H9 (cell line): ENCODE measurements around the gene PPARA. TPM values are rescaled to one million over a fixed set of nuclear protein-coding genes. Genes with fewer than 3 reads are reported as not detected.

Experiments
- DNase-seq: peaks from one replicate; pipeline ENCODE4 v3.0.0-alpha.2; 2017
- H2AFZ ChIP-seq: one replicate; pipeline ENCODE4 v1.6.1; 2013; ENCODE audit warnings: mild to moderate bottlenecking, low read length, control low read depth, moderate library complexity
- H2AK5ac ChIP-seq: 2 replicates; pipeline ENCODE4 v1.6.1; 2013; ENCODE audit warnings: low read length, control low read depth, mixed read lengths; ENCODE audit not compliant: insufficient read length
- H2BK120ac ChIP-seq: one replicate; pipeline ENCODE4 v1.6.1; 2013; ENCODE audit warnings: low read depth, mild to moderate bottlenecking, low read length, control low read depth, inconsistent platforms; ENCODE audit not compliant: poor library complexity, severe bottlenecking
- H2BK12ac ChIP-seq: 2 replicates; pipeline ENCODE4 v1.6.1; 2013; ENCODE audit warnings: low read length, control low read depth, mixed read lengths, low read depth; ENCODE audit not compliant: insufficient read length
- H2BK15ac ChIP-seq: 2 replicates; pipeline ENCODE4 v1.6.1; 2013; ENCODE audit warnings: low read depth, low read length, control low read depth
- H2BK20ac ChIP-seq: one replicate; pipeline ENCODE4 v1.6.1; 2013; ENCODE audit warnings: low read depth, mild to moderate bottlenecking, low read length, control low read depth, inconsistent platforms; ENCODE audit not compliant: poor library complexity, severe bottlenecking
- H2BK5ac ChIP-seq: 2 replicates; pipeline ENCODE4 v1.6.1; 2013; ENCODE audit warnings: low read length, control low read depth, mixed read lengths; ENCODE audit not compliant: insufficient read length
- H3K14ac ChIP-seq: 2 replicates; pipeline ENCODE4 v1.6.1; 2013; ENCODE audit warnings: low read length, control low read depth; ENCODE audit not compliant: insufficient read depth
- H3K18ac ChIP-seq: 2 replicates; pipeline ENCODE4 v1.6.1; 2013; ENCODE audit warnings: low read depth, mild to moderate bottlenecking, mixed read lengths, low read length, control low read depth; ENCODE audit not compliant: insufficient read length
- H3K23ac ChIP-seq: 2 replicates; pipeline ENCODE4 v1.6.1; 2013; ENCODE audit warnings: low read length, control low read depth, mixed read lengths, low read depth; ENCODE audit not compliant: insufficient read length
- H3K23me2 ChIP-seq: 2 replicates; pipeline ENCODE4 v1.6.1; 2013; ENCODE audit warnings: low read depth, mild to moderate bottlenecking, mixed read lengths, low read length, control low read depth; ENCODE audit not compliant: insufficient read length, poor library complexity, severe bottlenecking
- H3K27ac ChIP-seq: 2 replicates; pipeline ENCODE4 v1.5.1; 2013; ENCODE audit warnings: low read length, control low read depth, mixed read lengths, low read depth; ENCODE audit not compliant: insufficient read length
- H3K27me3 ChIP-seq: 2 replicates; pipeline ENCODE4 v1.6.1; 2013; ENCODE audit warnings: low read length, control low read depth, inconsistent platforms; ENCODE audit not compliant: insufficient read depth
- H3K4ac ChIP-seq: 2 replicates; pipeline ENCODE4 v1.6.1; 2013; ENCODE audit warnings: low read depth, mild to moderate bottlenecking, control low read depth, inconsistent platforms, low read length, moderate library complexity
- H3K4me1 ChIP-seq: 2 replicates; pipeline ENCODE4 v1.6.1; 2013; ENCODE audit warnings: low read length, control low read depth, inconsistent platforms; ENCODE audit not compliant: insufficient read depth
- H3K4me2 ChIP-seq: 2 replicates; pipeline ENCODE4 v1.6.1; 2013; ENCODE audit warnings: low read length, control low read depth, mixed read lengths; ENCODE audit not compliant: insufficient read length, insufficient read depth
- H3K56ac ChIP-seq: 2 replicates; pipeline ENCODE4 v1.6.1; 2013; ENCODE audit warnings: low read depth, mild to moderate bottlenecking, mixed read lengths, low read length, control low read depth; ENCODE audit not compliant: insufficient read length
- H3K79me1 ChIP-seq: 2 replicates; pipeline ENCODE4 v1.6.1; 2013; ENCODE audit warnings: low read depth, mild to moderate bottlenecking, moderate library complexity, low read length, control low read depth, inconsistent platforms; ENCODE audit not compliant: insufficient read depth, poor library complexity, severe bottlenecking
- H3K79me2 ChIP-seq: 2 replicates; pipeline ENCODE4 v1.6.1; 2013; ENCODE audit warnings: low read length, control low read depth, inconsistent platforms; ENCODE audit not compliant: insufficient read depth
- H3K9ac ChIP-seq: 2 replicates; pipeline ENCODE4 v1.6.1; 2013; ENCODE audit warnings: low read length, control low read depth, mixed read lengths; ENCODE audit not compliant: insufficient read length; ENCODE audit errors: extremely low read depth
- H3K9me3 ChIP-seq: one replicate; pipeline ENCODE4 v1.6.1; 2013; ENCODE audit warnings: low read depth, low read length, inconsistent platforms; ENCODE audit not compliant: control insufficient read depth
- H3T11ph ChIP-seq: one replicate; pipeline ENCODE4 v1.6.1; 2013; ENCODE audit warnings: mild to moderate bottlenecking, low read length, control low read depth, inconsistent platforms
- H4K20me1 ChIP-seq: one replicate; pipeline ENCODE4 v1.6.1; 2013; ENCODE audit not compliant: control insufficient read depth, insufficient read length, insufficient read depth
- H4K5ac ChIP-seq: 2 replicates; pipeline ENCODE4 v1.6.1; 2013; ENCODE audit warnings: low read depth, mild to moderate bottlenecking, mixed read lengths, low read length, control low read depth; ENCODE audit not compliant: insufficient read length
- H4K8ac ChIP-seq: replicated peaks from 2 replicates; pipeline ENCODE4 v1.6.1; 2013; ENCODE audit warnings: low read length, control low read depth, mixed read lengths, low read depth; ENCODE audit not compliant: insufficient read length
- H4K91ac ChIP-seq: 2 replicates; pipeline ENCODE4 v1.6.1; 2013; ENCODE audit warnings: low read depth, mild to moderate bottlenecking, moderate library complexity, mixed read lengths, low read length, control low read depth; ENCODE audit not compliant: insufficient read length
- H3K27ac Mint-ChIP-seq, 3 experiments: 2 replicates in 2 of 3; 3 replicates in 1 of 3; pipeline ENCODE4 v1.8.0; 2020 to 2021; ENCODE audit warnings: mixed read lengths in 3 of 3, mild to moderate bottlenecking in 1 of 3, moderate library complexity in 1 of 3
- H3K27me3 Mint-ChIP-seq: 2 replicates; pipeline ENCODE4 v1.8.0; 2021; ENCODE audit warnings: low read depth, mild to moderate bottlenecking, moderate library complexity, mixed read lengths
- H3K36me3 Mint-ChIP-seq, 3 experiments: 2 replicates in 2 of 3; 3 replicates in 1 of 3; pipeline ENCODE4 v1.8.0; 2020 to 2021; ENCODE audit warnings: low read depth in 3 of 3, mixed read lengths in 3 of 3; ENCODE audit not compliant: insufficient read depth in 1 of 3
- H3K4me1 Mint-ChIP-seq, 2 experiments: 2 replicates each; pipeline ENCODE4 v1.8.0; 2020; ENCODE audit warnings: mixed read lengths in 2 of 2
- H3K4me3 Mint-ChIP-seq, 2 experiments: 2 replicates in 1 of 2; 3 replicates in 1 of 2; pipeline ENCODE4 v1.8.0; 2020 to 2021; ENCODE audit warnings: mild to moderate bottlenecking in 2 of 2, mixed read lengths in 2 of 2, moderate library complexity in 1 of 2
- H3K9me3 Mint-ChIP-seq, 2 experiments: 2 replicates in 1 of 2; 3 replicates in 1 of 2; pipeline ENCODE4 v1.8.0; 2020; ENCODE audit warnings: mild to moderate bottlenecking in 2 of 2, mixed read lengths in 2 of 2, moderate library complexity in 1 of 2
- CTCF ChIP-seq: fragments of 200-600 bp; sonication (generic); conservative IDR thresholded peaks from 3 replicates; pipeline ENCODE4 v1.8.0; 2021; ENCODE audit warnings: antibody characterized with exemption, mild to moderate bottlenecking
- WGBS: extraction: QIAGEN DNeasy Blood & Tissue Kit; methylation state at CpG from one replicate; pipeline ENCODE4 v1.1.7; 2013; ENCODE audit warnings: missing lambda C conversion rate, low lambda C conversion rate, mixed read lengths; ENCODE audit not compliant: insufficient read length; ENCODE audit errors: extremely low coverage; 5-methylcytosine and 5-hydroxymethylcytosine counted together
- total RNA-seq: library from RNA; stranded (reverse); gene quantifications from 2 replicates; pipeline ENCODE4 v1.2.1, GENCODE V29; 2021

Gene PPARA
- total RNA-seq, 1 experiment from 2014 or later = 7.3 TPM

- Histone ChIP-seq H3K23ac (no peak overlapping the region), H3T11ph (no peak overlapping the region), H3K27me3 (no peaks in the 10 kb centered on the region), H2BK5ac (no peak overlapping the region), H2AK5ac (no peak overlapping the region), H3K23me2 (no peaks in the 10 kb centered on the region), H4K8ac (no peak overlapping the region), H3K9ac (no peak overlapping the region), H3K4ac (no peak overlapping the region), H3K79me2 (no peaks in the 10 kb centered on the region), H2BK12ac (no peak overlapping the region), H3K79me1 (no peaks in the 10 kb centered on the region), H4K20me1 (no peaks in the 10 kb centered on the region), H3K27ac (no peak overlapping the region), H3K9me3 (no peaks in the 10 kb centered on the region), H2BK20ac (no peak overlapping the region), H3K18ac (no peak overlapping the region), H2AFZ (no peak overlapping the region), H3K4me1 (no peaks in the 10 kb centered on the region), H4K5ac (no peak overlapping the region), H3K4me2 (no peak overlapping the region), H4K91ac (no peak overlapping the region), H2BK120ac (no peak overlapping the region), H3K14ac (no peak overlapping the region), H2BK15ac (no peak overlapping the region), H3K56ac (no peak overlapping the region)
- no CpG with 5 or more reads among the region's 10 CpGs for WGBS
- TF ChIP-seq CTCF = no peak
- no peaks in the 10 kb centered on the region; a peak in 1 of 7 replicates for H3K36me3 Mint-ChIP-seq
- peaks cover 4% of the 10 kb centered on the region; the same call in 1 of the 2 replicates for H3K27me3 Mint-ChIP-seq
- DNase-seq = no peak
- H3K27ac Mint-ChIP-seq = no peak overlapping the region
- H3K9me3 Mint-ChIP-seq = no peaks in the 10 kb centered on the region
- peaks cover 3% of the 10 kb centered on the region in 2 experiments; a peak in 3 of 4 replicates for H3K4me1 Mint-ChIP-seq
- no peak overlapping the region for H3K4me3 Mint-ChIP-seq
These were observed 12.0 kb downstream of the PPARA start for GRCh38 chr22:46162285-46162684.
